HT-29 (cell line): ENCODE results near the gene MYO16. TPM values are rescaled to one million over a fixed set of nuclear protein-coding genes. Genes with fewer than 3 reads are reported as not detected.
A peak's percentile ranks its signal among the peaks of the same experiment; 100 is the strongest.

Experiments
- DNase-seq: peaks from one replicate; pipeline ENCODE4 v3.0.0-alpha.2; 2015; ENCODE audit warnings: low spot score
- total RNA-seq: library from RNA; depleted of rRNA; stranded (reverse); fragments of >200 nt; shearing (Covaris generic); gene quantifications from 2 replicates; pipeline ENCODE4 v1.2.3, GENCODE V29; 2014; rRNA removed

Gene MYO16
- total RNA-seq: not detected in 2 replicates

DNA sequence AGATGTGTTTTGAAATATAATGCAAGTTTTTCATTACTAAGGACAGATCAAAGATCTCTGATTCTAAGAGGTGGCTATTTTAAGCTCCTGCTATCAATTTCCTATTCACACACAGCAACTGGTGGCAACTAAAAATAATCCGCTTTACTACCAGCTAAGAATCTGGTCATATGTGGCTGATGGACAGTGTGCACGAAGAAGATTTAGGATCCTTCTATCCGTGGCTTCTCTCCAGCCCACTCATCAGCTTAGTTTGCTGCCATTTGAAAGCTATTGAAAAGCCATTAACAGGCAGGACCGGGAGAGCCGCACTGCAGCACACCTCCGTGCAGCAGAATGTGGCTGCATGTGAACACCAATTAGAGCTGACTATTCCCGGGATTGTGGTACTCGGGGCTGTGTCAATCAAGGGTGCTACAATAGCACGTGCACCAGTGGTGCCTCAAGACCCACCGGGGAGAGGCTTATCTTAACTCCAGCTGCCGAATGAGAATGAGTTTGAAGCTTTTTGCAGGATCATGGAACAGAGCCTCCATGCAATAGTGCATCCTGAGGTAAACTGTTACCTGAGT, at the start of gene MYO16:
Gene MYO16 (plus strand): TSS at position 431 of the 572 bp plus-strand sequence. CDS start 234 bp downstream, outside the sequence.
- no peak for DNase-seq

DNA sequence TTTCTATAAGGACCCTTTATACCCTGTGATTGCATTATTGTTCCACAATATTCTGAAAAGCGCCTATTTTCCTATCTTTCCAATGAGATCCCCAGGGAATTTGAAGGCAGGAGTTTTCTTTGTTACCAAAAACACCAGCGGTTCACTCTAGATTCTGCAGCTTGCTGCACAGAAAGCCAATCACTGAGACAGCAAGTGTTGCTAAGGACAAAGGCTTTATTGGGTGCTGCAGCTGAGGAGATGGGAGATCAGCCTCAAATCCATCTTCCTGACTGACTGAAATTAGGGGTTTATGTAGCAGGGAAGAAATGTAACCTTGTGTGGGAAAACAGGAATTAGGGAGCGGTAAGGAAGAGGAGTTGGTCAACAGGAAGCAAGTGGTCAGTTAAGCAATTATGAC, 42.6 kb upstream of the MYO16 start:
- no peak for DNase-seq

DNA sequence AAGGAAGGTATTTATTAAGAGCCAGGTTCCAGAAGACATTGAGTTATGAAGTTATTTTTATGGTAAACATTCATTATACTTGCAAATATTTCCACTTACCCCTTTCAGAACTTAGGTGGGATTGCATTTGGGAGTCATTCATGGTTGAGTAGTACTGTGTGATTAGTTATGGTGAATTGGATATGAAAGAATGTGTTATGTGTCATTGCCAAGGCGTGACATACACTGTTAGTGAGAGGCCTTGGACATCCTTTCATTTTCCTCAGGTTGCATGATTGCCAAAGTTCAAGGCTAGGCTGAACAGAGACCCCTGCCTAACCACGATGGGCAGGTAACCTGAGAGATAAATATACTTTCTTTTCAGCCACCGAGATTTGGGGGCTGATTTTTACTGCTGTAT, 40.9 kb upstream of the MYO16 start:
- no peak for DNase-seq

DNA sequence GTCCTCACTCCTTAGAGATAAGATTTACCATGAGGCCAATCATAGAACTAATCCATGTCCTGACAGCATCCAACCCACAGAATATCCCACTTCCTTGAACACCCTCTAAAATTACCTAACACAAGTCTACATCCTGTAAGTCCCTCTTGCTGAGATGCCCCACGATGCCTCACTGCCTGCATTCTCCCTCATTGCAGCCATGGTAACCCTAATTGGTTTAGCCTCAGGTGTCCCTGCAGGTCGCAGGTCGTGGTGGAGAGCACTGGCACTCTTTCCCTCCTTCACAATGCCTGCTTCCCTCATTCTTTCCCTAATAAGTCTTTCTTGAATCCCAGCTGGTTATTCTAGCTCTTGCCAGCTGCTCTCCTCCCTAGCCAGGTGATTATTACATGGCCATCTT, 35.3 kb upstream of the MYO16 start:
- DNase-seq: no peak

DNA sequence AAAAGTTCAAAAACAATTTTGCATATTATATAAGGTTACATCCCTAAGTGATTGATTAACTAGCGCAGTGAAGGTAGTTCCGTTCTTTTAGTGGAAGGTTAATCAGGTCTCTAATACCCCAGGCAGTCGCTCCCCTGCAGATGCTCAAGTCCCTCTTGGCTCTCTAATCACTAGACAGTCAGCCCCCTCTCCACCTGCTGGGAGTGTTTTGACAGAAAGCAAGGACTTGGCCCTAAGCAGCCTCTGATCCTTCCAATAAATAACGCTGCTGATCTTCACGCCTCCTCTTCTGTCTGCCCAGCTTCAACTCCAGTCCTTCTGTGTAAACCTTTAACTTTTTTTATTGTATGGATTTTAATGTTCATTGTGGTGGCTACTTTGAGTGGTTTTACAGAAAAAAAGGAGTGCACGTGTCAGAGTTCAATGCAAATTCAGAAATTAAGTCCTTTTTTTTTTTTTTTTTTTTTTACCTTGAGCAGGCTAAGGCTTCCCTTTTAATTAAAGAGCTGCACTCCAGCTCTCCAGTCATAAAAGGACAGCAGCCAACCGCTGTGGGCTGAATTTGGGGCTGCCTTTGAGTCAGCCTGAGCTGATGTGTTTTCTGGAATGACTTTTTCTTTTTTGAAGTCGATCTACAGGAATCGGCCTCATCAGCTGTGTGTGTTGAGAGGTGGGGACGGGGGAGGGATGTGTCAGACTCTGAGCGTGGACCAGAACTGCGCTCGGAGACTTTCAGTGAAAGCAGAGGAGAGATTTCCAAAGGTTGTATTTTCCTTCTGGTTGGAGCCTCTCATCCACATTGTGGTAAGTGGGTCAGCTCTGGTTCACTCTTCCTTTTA, 33.8 kb upstream of the MYO16 start:
- no peak for DNase-seq

DNA sequence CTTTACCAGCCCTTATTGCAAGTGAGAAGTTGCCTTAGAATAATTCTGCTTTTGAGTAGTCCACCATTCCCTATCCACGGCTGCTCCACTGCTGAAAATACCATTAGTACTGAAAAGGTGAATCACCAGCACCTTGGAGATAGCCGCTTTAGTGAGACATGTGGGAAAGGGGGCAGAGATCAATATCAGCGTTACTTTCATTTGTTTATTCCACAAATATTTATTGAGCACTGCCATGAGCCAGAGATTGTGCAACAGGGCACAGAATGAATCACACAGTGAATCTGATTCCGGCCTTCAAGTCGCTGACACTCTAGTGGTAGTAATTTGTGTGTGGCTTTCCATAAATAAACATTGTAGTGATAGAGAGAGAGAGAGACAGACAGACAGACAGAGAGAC, 31.5 kb upstream of the MYO16 start:
- DNase-seq: no peak

DNA sequence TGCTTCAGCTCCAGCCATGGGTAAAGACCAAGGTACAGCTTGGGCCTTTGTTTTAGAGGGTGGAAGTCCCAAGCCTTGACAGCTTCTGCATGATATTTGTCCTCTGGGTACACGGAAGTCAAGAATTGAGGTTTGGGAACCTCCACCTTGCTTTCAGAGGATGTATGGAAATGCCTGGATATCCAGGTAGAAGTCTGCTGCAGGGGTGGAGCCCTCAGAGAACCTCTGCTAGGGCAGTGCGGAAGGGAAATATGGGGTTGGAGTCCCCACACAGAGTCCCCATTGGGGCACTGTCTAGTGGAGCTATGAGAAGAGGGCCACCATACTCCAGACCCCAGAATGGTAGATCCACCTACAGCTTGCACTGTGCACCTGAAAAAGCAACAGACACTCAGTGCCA, 23.0 kb upstream of the MYO16 start:
- no peak for DNase-seq

DNA sequence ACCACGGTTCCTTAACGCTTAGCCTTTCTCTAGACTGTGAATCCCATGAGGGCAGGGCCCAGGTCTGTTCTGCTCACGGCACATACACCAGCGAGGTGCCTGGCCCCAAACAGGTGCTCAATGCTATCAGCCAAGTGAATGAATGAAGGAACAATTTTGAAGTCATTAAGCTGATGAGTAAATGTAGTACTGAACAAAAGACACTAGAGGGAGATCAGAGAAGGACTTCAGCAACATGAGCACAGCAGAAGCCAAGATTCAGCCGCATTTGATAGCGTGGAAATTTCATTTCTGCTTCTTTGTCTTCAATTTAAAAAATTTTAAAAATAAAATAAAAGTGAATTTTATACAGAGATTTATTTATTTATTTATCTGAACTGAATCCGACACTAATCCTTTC, 20.1 kb upstream of the MYO16 start:
- DNase-seq: peak; percentile 53

DNA sequence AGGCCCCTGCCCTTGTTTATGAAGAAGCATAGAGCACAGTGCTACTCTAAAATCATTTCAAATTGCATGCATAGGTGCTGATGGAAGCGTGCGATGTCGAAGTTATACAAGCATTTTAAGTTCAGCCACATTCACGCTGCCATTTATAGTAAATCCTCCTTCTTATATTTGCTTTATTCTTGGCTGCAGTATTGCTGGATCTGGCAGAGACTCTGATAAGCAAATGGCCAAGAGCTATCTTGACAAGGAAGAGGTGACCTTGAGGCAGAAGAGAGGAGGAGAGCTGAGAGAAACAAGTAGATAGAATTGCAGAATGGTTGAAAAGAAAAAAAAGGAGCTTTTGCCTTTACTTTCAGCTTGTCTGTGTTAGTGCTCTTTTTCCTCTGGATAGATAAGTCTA, 18.9 kb upstream of the MYO16 start:
- no peak for DNase-seq

DNA sequence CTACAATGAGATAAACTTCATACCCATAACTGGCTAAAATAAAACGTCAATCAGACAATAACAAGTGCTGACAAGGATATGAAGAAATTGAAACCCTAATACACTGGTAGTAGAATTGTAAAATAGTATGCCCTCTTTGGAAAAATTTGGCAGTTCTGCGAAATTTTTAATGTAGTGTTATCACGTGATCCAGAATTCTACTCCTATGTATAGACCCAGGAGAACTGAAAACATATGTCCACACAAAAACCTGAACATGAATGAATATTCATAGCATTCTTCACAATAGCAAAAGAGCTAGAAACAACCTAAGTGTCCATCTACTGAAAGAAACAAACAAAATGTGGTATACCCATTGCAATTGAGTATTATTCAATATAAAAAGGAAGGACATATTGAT, 14.2 kb upstream of the MYO16 start:
- DNase-seq: no peak

DNA sequence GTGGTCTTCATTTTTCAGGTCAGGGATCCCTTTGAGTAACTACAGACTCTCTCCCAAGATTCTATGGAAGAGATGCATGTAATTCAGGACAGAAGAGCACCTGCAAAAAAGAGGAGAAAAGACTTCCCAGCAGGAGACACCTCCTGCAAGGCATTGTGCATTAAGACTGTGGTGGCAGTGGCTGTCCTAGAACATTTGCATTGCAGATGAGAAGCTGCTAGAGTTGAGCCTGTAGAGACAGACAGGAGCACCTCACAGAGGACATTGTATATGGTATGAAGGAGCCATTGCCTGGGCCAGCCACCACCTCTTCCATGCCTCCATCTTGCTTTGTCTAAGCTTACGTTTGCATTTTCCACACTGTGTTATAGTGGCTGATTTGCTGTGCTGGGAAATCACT, 11.2 kb upstream of the MYO16 start:
- DNase-seq: no peak

DNA sequence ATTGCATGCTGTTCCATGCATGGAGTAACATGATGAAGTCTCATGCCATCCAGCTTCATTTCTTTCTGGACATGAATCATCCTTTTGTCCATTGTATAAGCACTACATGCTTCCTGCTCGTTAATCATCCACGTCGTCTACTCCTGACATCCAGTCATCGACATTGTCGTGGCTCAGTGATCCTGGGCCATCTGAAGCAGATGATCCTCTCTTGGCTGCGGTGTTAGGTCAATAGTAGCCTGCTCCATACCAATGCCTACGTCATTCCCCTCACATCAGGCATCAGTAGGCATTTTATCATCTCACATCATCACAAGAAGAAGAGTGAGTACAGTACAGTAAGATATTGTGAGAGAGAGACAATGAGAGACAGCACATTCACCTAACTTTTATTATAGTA, 7.9 kb upstream of the MYO16 start:
- DNase-seq: no peak

DNA sequence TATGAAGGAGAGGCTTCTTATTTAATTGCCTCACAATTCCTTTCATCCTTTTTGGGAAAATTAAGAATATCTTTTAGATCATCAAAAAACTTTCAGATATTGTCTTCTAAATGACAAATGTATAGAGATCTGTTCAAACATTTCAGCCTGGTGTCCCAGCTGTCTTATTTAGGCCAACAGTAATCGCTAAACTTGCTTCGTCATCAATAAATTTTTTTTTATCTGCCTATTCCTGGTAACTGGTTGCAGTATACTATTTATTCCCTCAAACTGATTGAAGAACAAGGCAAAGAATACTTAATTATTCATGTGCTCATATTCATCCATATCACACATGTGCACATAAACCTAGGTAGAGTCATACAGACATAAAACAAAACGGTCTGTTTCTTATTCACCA, 5.3 kb upstream of the MYO16 start:
- DNase-seq: no peak

DNA sequence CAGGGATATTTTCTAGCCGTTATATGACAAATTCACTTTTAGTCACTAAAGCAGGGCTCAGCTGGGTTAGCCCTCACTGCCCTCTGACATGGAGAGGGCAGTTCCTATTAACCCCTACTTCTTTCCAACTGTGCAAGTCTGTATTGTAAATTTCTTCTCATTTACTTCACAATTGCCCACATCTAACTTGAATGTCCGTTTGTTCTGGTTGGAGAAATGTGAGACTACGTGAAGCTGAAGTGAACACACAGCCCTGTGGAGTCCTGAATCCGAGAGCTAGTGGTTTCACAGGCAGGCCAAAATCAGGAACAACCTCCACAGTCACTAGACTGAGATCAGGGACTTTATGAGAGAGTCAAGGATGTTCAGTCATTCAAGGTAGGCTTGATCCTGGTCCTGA, 4.4 kb upstream of the MYO16 start:
- no peak for DNase-seq

DNA sequence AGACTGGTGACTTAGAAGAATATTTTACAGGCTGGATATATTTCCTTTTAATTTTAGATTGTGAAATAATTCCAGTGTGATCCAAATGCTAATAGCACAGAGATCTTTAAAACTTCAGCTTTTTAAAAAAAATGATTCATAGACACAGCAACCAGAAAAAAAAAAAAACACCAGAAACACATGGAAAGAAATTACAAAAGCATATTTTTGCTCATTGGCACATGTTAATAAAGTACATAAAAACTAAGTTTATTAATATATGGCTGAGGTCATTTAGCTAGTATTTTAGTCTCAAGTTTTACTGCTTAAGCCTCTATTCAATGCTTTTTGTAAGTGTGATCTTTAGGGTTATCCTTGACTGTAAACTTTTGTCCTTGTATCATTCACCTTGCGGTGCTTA, 577 bp downstream of the MYO16 start:
- DNase-seq: no peak

DNA sequence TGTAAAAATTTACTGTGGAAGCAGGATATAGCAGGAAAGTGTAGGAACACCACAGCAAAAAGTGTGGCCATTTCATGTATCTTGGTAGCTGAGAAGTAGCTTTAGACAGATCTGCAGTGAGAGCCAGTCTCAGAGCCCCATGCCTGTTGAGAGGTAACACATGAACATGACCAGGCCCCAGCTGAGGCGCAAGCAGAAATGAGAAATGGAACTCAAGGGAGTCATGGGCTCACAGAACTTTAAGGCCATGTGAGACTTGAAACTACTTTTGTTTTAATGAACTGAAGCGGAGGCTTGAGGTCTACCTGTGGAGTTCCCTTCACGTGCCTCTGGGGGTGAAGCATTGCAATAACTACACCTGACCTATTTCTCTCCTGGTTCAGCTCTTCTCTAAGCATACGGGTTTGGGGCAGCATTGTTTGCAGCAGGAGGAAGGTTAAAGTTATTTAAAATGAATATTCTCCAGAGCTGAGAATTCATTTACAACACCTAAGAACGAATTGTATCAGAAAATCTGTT, 3.3 kb downstream of the MYO16 start:
- no peak for DNase-seq

DNA sequence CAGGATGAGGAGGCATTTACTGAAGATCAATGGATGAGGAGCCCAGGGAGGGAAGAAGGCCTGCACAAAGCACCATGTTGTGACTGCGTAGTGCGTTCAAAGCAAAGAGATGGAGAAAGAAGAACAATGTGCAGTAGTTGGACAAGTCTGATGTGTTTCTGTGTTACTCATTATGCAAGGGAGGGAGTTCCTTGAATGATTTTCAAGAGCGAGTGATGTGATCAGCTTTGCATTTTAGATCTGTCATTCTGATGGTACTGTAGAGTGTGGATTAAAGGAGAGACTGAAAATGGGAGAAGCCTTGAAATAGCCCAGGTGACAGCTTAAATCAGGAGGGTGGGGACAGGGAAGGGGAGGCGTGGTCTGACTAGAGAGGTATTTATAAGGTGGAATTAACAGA, 9.5 kb downstream of the MYO16 start:
- DNase-seq: no peak

DNA sequence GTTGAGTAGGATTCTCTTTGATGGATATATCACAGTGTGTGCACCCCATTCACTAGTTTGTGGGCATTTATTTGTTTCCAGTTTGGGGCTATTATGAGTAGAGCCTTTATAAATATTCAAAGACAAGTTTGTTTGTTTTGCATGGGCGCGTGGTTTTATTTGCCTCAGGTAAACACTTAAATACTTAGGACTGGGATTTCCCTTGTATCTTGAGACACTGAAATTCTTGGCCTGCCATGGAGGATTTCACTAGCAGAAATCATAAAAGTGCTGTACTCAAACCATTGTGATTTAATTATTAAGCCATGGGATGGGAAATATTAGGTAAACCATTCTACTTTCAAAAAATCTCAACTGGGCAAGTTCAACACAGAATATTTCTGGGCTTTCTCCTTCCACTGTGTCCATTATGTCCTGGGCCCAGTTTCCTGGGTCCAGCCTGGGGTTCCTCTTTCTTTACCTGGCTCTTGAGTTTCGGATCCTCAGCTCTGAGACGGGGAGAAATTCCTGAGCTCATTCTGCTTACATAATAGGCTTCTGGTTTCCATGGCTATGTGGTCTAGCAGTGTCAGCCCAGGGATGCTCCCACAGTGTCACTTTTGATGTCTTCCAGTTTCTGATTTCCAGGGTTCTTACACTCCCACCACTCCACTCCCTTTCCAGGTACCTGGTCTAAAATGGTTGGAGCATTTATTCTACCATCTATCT, 14.4 kb downstream of the MYO16 start:
- DNase-seq: no peak

DNA sequence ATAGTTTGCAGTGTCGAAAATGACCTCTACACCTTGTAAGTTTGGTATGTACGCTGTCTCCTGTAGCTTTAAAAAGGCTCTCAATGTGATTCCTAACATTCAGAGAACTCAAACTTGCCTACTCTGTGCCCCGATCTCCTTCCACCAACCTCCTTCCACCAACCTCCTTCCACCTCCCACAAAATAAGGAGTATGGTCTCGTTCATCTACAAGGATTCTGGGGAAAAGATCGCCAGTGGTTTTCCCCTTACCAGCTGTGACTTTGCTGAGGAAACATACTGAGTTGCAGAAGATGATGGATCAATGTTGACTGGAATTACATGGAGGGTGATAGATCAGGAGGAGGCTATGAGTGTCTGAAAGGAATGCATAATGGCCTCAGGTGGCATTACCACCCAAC, 16.0 kb downstream of the MYO16 start:
- DNase-seq: no peak

DNA sequence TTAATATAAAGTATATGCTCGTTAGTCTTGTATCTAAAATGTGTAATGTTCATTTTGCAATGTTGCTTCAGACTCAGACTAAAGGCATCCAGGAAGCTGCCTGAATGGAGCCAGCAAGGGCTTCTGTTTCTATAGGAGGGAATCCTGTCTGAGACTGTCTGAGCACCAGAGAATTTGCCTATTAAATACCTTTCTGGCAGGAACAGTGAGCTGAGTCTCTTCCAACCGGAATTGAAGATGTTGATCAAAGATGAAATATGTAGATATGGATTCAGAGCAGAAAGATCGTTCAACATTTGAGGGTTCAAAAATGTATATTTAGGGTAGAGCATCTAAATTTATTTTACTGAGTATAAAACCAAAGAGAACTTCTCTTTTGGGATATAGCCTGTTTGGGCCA, 20.9 kb downstream of the MYO16 start:
- no peak for DNase-seq

DNA sequence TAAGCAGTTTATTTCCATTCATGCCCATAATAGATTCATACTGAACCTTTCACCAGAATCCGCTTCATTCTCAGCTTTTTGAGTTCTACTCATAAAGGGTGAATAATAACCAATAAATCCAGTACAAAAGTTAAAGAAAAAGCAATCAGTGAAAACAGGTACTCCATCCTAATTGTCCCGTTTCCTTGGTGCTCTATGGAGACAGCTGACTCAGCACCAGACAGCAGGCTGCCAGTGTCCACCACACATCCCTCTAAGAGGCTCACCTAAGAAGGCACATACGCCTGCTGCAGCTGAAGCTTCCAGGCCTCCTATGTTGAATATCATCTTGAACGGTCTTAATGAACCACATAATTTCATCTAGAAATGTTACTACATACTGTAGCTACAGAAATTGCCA, 27.3 kb downstream of the MYO16 start:
- DNase-seq: no peak

DNA sequence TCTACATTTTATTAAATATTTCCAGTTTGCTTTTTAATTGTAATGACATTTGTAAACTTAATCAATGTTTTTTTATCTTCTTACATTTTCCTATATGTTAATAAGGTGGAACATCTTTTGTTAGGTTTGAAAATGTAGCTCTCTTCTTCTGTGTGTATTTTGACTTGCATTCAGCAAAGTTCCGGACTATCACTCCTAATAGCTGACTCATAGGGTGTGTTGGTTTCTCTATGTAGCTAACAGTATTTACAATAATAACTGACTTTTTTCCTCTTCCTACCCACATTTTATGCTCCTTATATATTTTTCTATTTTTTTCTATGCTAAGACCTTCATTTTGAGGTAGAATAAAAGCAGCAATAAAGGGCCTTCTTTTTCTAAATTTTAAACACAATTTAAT, 28.1 kb downstream of the MYO16 start:
- no peak for DNase-seq

DNA sequence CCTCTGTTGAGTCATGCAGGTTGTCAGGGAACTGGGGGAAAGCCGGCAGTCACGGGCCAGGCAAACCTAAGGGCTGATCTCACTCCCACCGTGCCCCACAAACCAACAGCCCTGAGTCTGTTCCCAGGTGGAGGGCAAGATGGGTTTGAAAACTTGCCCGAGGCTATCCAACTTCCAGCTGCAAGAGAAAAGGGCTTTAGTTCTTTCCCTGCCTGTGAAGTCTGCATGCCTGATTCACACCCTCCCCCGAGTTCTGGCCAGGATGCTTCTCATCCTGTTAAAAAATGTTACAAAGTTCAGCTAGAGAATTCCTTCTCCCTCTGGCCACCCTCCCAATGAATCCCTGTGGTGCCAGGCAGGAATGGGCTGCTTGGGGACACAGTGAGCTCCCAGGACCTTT, 33.1 kb downstream of the MYO16 start:
- DNase-seq: no peak
